Gastroesophageal sphincter (tissue), 4 donors: ENCODE data around the gene ARHGAP12. TPM values are rescaled to one million over a fixed set of nuclear protein-coding genes. Genes with fewer than 3 reads are reported as not detected.

ENCODE experiments used
- ATAC-seq: fragments of 150-250 bp; one replicate; pipeline ENCODE4 v1.9.1; 2016; ENCODE audit warnings: mild to moderate bottlenecking, moderate library complexity
- H3K27ac ChIP-seq, 4 donors: fragments of 200-600 bp; sonication (generic) in 3 of 4; 1 replicate in 3 of 4; 2 replicates in 1 of 4; pipeline ENCODE4 v1.5.1; 2016 to 2019
- H3K27me3 ChIP-seq: fragments of 200-600 bp; sonication (generic); one replicate; pipeline ENCODE4 v1.5.1; 2019
- H3K36me3 ChIP-seq, 2 donors: fragments of 200-600 bp; sonication (generic); one replicate each; pipeline ENCODE4 v1.5.1; 2019; ENCODE audit warnings: control low read depth in 1 of 2
- H3K4me1 ChIP-seq, 3 donors: fragments of 200-600 bp; sonication (generic); 1 replicate in 2 of 3; 2 replicates in 1 of 3; pipeline ENCODE4 v1.5.1; 2016 to 2019; ENCODE audit warnings: control low read depth in 2 of 3
- H3K4me3 ChIP-seq, 2 donors: fragments of 200-600 bp; sonication (generic); one replicate each; pipeline ENCODE4 v1.5.1; 2019; ENCODE audit warnings: mild to moderate bottlenecking in 1 of 2, moderate library complexity in 1 of 2
- H3K9me3 ChIP-seq, 3 donors: fragments of 200-600 bp; sonication (generic); one replicate each; pipeline ENCODE4 v1.5.1; 2017 to 2019; ENCODE audit warnings: control low read depth in 2 of 3
- EP300 ChIP-seq: sonication (generic); formaldehyde crosslinking; IDR thresholded peaks from one replicate; pipeline ENCODE4 v1.6.1; 2017; ENCODE audit warnings: antibody characterized with exemption, mild to moderate bottlenecking
- POLR2A ChIP-seq, 2 donors: fragments of 450-650 bp; IDR thresholded peaks; one replicate each; pipeline ENCODE4 v1.6.1; 2017; ENCODE audit warnings: antibody characterized with exemption in 2 of 2, mild to moderate bottlenecking in 2 of 2, moderate library complexity in 1 of 2
- POLR2AphosphoS5 ChIP-seq: sonication (generic); formaldehyde crosslinking; IDR thresholded peaks from one replicate; pipeline ENCODE4 v1.6.1; 2017; ENCODE audit warnings: antibody characterized with exemption
- WGBS, 2 donors: methylation state at CpG; one replicate each; pipeline ENCODE4 v1.1.5; 2018; ENCODE audit warnings: low coverage in 1 of 2; 5-methylcytosine and 5-hydroxymethylcytosine counted together
- total RNA-seq, 4 donors: library from RNA; depleted of rRNA; stranded (reverse); fragments of >200 nt; gene quantifications; one replicate each; pipeline ENCODE4 v1.1.0, GENCODE V29; 2016
- TF ChIP-seq, protein P1 (sequence below), 4 experiments: fragments of 200-600 bp in 2 of 4; fragments of 450-650 bp in 2 of 4; sonication (generic) in 1 of 4; IDR thresholded peaks; one replicate each; pipeline ENCODE4 v1.5.1; 2017 to 2019; ENCODE audit warnings: antibody characterized with exemption in 4 of 4, mild to moderate bottlenecking in 2 of 4, moderate library complexity in 2 of 4

ARHGAP12 gene
- total RNA-seq, 4 donors from 2014 or later = 28.0 to 43.1 (median 41.1) TPM

- Histone ChIP-seq H3K9me3 (no peaks in the 10 kb centered on the region), H3K27me3 (no peaks in the 10 kb centered on the region), H3K4me1 (no peaks in the 10 kb centered on the region), H3K36me3 (peaks cover 0 to 8% of the 10 kb centered on the region in 2 donors), H3K4me3 (no peak overlapping the region), H3K27ac (no peak overlapping the region)
- TF ChIP-seq POLR2A (IDR thresholded peaks at IDR 0.05) (no peak), POLR2AphosphoS5 (no peak), EP300 (no peak)
- TF ChIP-seq, protein P1, sequence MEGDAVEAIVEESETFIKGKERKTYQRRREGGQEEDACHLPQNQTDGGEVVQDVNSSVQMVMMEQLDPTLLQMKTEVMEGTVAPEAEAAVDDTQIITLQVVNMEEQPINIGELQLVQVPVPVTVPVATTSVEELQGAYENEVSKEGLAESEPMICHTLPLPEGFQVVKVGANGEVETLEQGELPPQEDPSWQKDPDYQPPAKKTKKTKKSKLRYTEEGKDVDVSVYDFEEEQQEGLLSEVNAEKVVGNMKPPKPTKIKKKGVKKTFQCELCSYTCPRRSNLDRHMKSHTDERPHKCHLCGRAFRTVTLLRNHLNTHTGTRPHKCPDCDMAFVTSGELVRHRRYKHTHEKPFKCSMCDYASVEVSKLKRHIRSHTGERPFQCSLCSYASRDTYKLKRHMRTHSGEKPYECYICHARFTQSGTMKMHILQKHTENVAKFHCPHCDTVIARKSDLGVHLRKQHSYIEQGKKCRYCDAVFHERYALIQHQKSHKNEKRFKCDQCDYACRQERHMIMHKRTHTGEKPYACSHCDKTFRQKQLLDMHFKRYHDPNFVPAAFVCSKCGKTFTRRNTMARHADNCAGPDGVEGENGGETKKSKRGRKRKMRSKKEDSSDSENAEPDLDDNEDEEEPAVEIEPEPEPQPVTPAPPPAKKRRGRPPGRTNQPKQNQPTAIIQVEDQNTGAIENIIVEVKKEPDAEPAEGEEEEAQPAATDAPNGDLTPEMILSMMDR (IDR thresholded peaks at IDR 0.05) = no peak
- ATAC-seq = no peak
These were observed 94.9 kb downstream of the ARHGAP12 start for GRCh38 chr10:31833753-31834152.

- 88 to 93% methylated on average over 1 of the region's 1 CpG for WGBS, 2 donors
These were observed 96.4 kb downstream of the ARHGAP12 start for GRCh38 chr10:31832261-31832660.

GRCh38 chr10:31830887-31831286 lies 97.7 kb downstream of the ARHGAP12 start:
- no peak for TF ChIP-seq EP300
- Histone ChIP-seq H3K27ac (no peak overlapping the region), H3K9me3 (no peaks in the 10 kb centered on the region), H3K4me1 (no peaks in the 10 kb centered on the region), H3K36me3 (peaks cover 0 to under 1% of the 10 kb centered on the region in 2 donors), H3K27me3 (no peaks in the 10 kb centered on the region), H3K4me3 (no peak overlapping the region)
- 78 to 79% methylated on average over 4 to 5 of the region's 5 CpGs for WGBS, 2 donors
- ATAC-seq = no peak

More at GRCh38 chr10:31832261-31832660, 96.4 kb downstream of the ARHGAP12 start:
- Histone ChIP-seq H3K4me3 (no peak overlapping the region), H3K27ac (no peak overlapping the region), H3K27me3 (no peaks in the 10 kb centered on the region), H3K36me3 (no peaks in the 10 kb centered on the region), H3K4me1 (no peaks in the 10 kb centered on the region), H3K9me3 (no peaks in the 10 kb centered on the region)
- no peak for ATAC-seq
- TF ChIP-seq EP300 = no peak
- no peak for TF ChIP-seq POLR2AphosphoS5
- TF ChIP-seq, protein P1 (IDR thresholded peaks at IDR 0.05) = no peak
- TF ChIP-seq POLR2A (IDR thresholded peaks at IDR 0.05) = no peak

- Histone ChIP-seq H3K27me3 (no peaks in the 10 kb centered on the region), H3K36me3 (peaks cover 0 to 8% of the 10 kb centered on the region in 2 donors), H3K4me1 (no peaks in the 10 kb centered on the region), H3K4me3 (no peak overlapping the region), H3K27ac (no peak overlapping the region), H3K9me3 (no peaks in the 10 kb centered on the region)
- WGBS, 2 donors = 89 to 100% methylated on average over 1 of the region's 1 CpG
- ATAC-seq = no peak
- TF ChIP-seq, protein P1 (IDR thresholded peaks at IDR 0.05) = no peak
- TF ChIP-seq POLR2A (IDR thresholded peaks at IDR 0.05) (no peak), POLR2AphosphoS5 (no peak), EP300 (no peak)
These were observed 98.9 kb downstream of the ARHGAP12 start for GRCh38 chr10:31829776-31830175.

DNA sequence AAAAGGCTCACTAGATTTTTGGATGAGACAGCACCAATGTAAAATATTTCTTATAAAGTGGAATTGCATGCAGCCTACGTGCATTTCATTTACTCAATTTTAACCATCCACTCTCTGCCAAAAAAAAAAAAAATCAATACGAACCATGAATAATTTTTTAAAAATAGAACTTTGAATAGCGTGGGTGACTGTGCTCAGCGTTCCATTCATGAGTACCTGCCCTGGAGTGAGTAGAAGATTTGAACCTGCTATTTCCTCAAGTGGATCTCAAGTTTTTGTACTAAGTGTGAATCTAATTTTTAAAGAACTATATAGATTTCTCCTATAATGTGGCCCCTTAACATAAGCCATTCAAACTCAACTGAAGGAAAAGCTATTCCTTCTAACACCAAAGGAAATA lies 105.3 kb downstream of the ARHGAP12 start:
- ATAC-seq = no peak
- Histone ChIP-seq H3K4me3 (no peak overlapping the region), H3K36me3 (peaks cover 0 to 8% of the 10 kb centered on the region in 2 donors), H3K4me1 (peaks cover 0 to 9% (median 0%) of the 10 kb centered on the region in 3 donors), H3K27ac (no peak overlapping the region), H3K9me3 (no peaks in the 10 kb centered on the region), H3K27me3 (no peaks in the 10 kb centered on the region)
- TF ChIP-seq POLR2AphosphoS5 (no peak), POLR2A (IDR thresholded peaks at IDR 0.05) (no peak), EP300 (no peak)
- TF ChIP-seq, protein P1 (IDR thresholded peaks at IDR 0.05) = no peak
- WGBS, 2 donors = 90 to 100% methylated on average over 3 to 4 of the region's 4 CpGs
